Neuronal stem cell (in vitro differentiated cells): ENCODE results near the gene FBXL7.
"Not testable (repeated sequence)": the region's sequence is repeated elsewhere in the genome, so short reads cannot be mapped to it uniquely, and the experiment has no call there.

Source experiments
- DNase-seq: peaks from one replicate; pipeline ENCODE4 v3.0.0-alpha.2; 2013; ENCODE audit warnings: low spot score
- H2AFZ ChIP-seq: one replicate; pipeline ENCODE4 v1.6.1; 2013; ENCODE audit warnings: mild to moderate bottlenecking, low read length, inconsistent platforms
- H2AK5ac ChIP-seq: 2 replicates; pipeline ENCODE4 v1.6.1; 2013; ENCODE audit warnings: low read depth, mild to moderate bottlenecking, inconsistent platforms, low read length, moderate library complexity, mixed read lengths
- H2BK120ac ChIP-seq: 2 replicates; pipeline ENCODE4 v1.6.1; 2013; ENCODE audit warnings: low read depth, mild to moderate bottlenecking, inconsistent platforms, low read length, moderate library complexity, mixed read lengths
- H2BK12ac ChIP-seq: one replicate; pipeline ENCODE4 v1.6.1; 2013; ENCODE audit warnings: low read length, inconsistent platforms
- H2BK15ac ChIP-seq: 2 replicates; pipeline ENCODE4 v1.6.1; 2013; ENCODE audit warnings: mild to moderate bottlenecking, low read length, inconsistent platforms, mixed read lengths
- H2BK5ac ChIP-seq: one replicate; pipeline ENCODE4 v1.6.1; 2013; ENCODE audit warnings: inconsistent platforms, mild to moderate bottlenecking, low read length, moderate library complexity
- H3K14ac ChIP-seq: one replicate; pipeline ENCODE4 v1.6.1; 2013; ENCODE audit warnings: low read length, inconsistent platforms
- H3K18ac ChIP-seq: 2 replicates; pipeline ENCODE4 v1.6.1; 2013; ENCODE audit warnings: low read length, inconsistent platforms
- H3K23ac ChIP-seq: 2 replicates; pipeline ENCODE4 v1.6.1; 2013; ENCODE audit warnings: low read depth, mild to moderate bottlenecking, mixed read lengths, low read length, inconsistent platforms; ENCODE audit not compliant: poor library complexity
- H3K27ac ChIP-seq: replicated peaks from 3 replicates; pipeline ENCODE4 v1.5.1; 2013; ENCODE audit warnings: low read length, inconsistent platforms
- H3K27me3 ChIP-seq, 3 experiments: 2 replicates each; pipeline ENCODE4 v1.6.1; 2013; ENCODE audit warnings: low read length in 3 of 3, mild to moderate bottlenecking in 2 of 3, inconsistent platforms in 1 of 3, low read depth in 1 of 3, mixed read lengths in 1 of 3, moderate library complexity in 1 of 3; ENCODE audit not compliant: control insufficient read depth in 3 of 3, insufficient read depth in 3 of 3
- H3K36me3 ChIP-seq, 2 donors: replicated peaks in 1 of 2; 2 replicates each; pipeline ENCODE4 v1.6.1; 2013; ENCODE audit warnings: low read length in 2 of 2; ENCODE audit not compliant: control insufficient read depth in 2 of 2, insufficient read depth in 2 of 2
- H3K4ac ChIP-seq: 2 replicates; pipeline ENCODE4 v1.6.1; 2013; ENCODE audit warnings: inconsistent platforms, mild to moderate bottlenecking, low read length, moderate library complexity
- H3K4me1 ChIP-seq, 2 donors: 1 replicate in 1 of 2; 2 replicates in 1 of 2; pipeline ENCODE4 v1.6.1; 2013; ENCODE audit warnings: low read length in 2 of 2, low read depth in 1 of 2; ENCODE audit not compliant: control insufficient read depth in 2 of 2, insufficient read depth in 1 of 2
- H3K4me2 ChIP-seq: one replicate; pipeline ENCODE4 v1.6.1; 2013; ENCODE audit warnings: mild to moderate bottlenecking, low read length, inconsistent platforms; ENCODE audit not compliant: insufficient read depth, poor library complexity, severe bottlenecking
- H3K4me3 ChIP-seq, 2 donors: 2 replicates each; pipeline ENCODE4 v1.5.1; 2013; ENCODE audit warnings: low read length in 2 of 2, mild to moderate bottlenecking in 2 of 2, inconsistent platforms in 1 of 2, moderate library complexity in 1 of 2
- H3K79me1 ChIP-seq: one replicate; pipeline ENCODE4 v1.6.1; 2013; ENCODE audit warnings: low read depth, mild to moderate bottlenecking, inconsistent platforms, low read length, moderate library complexity
- H3K9ac ChIP-seq: one replicate; pipeline ENCODE4 v1.6.1; 2013; ENCODE audit warnings: mild to moderate bottlenecking, low read depth, low read length, inconsistent platforms; ENCODE audit not compliant: poor library complexity
- H3K9me3 ChIP-seq, 2 donors: replicated peaks in 1 of 2; 2 replicates each; pipeline versions ENCODE3 to v1.6.1; 2013; ENCODE audit warnings: low read length in 2 of 2, mild to moderate bottlenecking in 2 of 2, inconsistent platforms in 1 of 2, low read depth in 1 of 2, mixed read lengths in 1 of 2, moderate library complexity in 1 of 2; ENCODE audit not compliant: control insufficient read depth in 2 of 2, insufficient read depth in 1 of 2
- H4K8ac ChIP-seq: one replicate; pipeline ENCODE4 v1.6.1; 2013; ENCODE audit warnings: low read depth, mild to moderate bottlenecking, inconsistent platforms, low read length, moderate library complexity
- H4K91ac ChIP-seq: one replicate; pipeline ENCODE4 v1.6.1; 2013; ENCODE audit warnings: low read length, low read depth, mild to moderate bottlenecking, inconsistent platforms; ENCODE audit not compliant: poor library complexity
- WGBS, 2 donors: extraction: QIAGEN DNeasy Blood & Tissue Kit; methylation state at CpG; one replicate each; pipeline ENCODE4 v1.1.7; 2013; ENCODE audit warnings: missing lambda C conversion rate in 2 of 2, mixed read lengths in 1 of 2; ENCODE audit not compliant: insufficient read length in 2 of 2, insufficient replicate concordance in 1 of 2; ENCODE audit errors: extremely low coverage in 2 of 2; 5-methylcytosine and 5-hydroxymethylcytosine counted together

The FBXL7 gene

GRCh38 chr5:15864536-15865215 lies 364.7 kb downstream of the FBXL7 start:
- no peak overlapping the region for H3K18ac ChIP-seq
- no peaks in the 10 kb centered on the region for H3K36me3 ChIP-seq
- H2BK120ac ChIP-seq: no peak overlapping the region
- no peak for DNase-seq
- H2BK12ac ChIP-seq: no peak overlapping the region
- no CpG with 5 or more reads among the region's 4 CpGs for WGBS, 2 donors
- no peak overlapping the region for H2AK5ac ChIP-seq
- peaks cover 1 to 9% of the 10 kb centered on the region in 2 donors for H3K9me3 ChIP-seq
- no peak overlapping the region for H3K27ac ChIP-seq
- H4K91ac ChIP-seq: no peak overlapping the region
- no peak overlapping the region for H3K9ac ChIP-seq
- H2BK15ac ChIP-seq: no peak overlapping the region
- no peak overlapping the region for H4K8ac ChIP-seq
- H3K4me2 ChIP-seq: no peak overlapping the region
- H3K79me1 ChIP-seq: peaks cover 3% of the 10 kb centered on the region
- H2AFZ ChIP-seq: no peak overlapping the region
- H3K14ac ChIP-seq: no peak overlapping the region
- no peak overlapping the region for H3K4me3 ChIP-seq
- H3K4me1 ChIP-seq: peaks cover 0 to 5% of the 10 kb centered on the region in 2 donors
- no peak overlapping the region for H2BK5ac ChIP-seq
- H3K4ac ChIP-seq: no peak overlapping the region
- H3K27me3 ChIP-seq: no peaks in the 10 kb centered on the region
- H3K23ac ChIP-seq: no peak overlapping the region

- H4K91ac ChIP-seq, H3K18ac ChIP-seq, H3K14ac ChIP-seq, H4K8ac ChIP-seq, DNase-seq, H2BK120ac ChIP-seq, H2BK5ac ChIP-seq, H3K9ac ChIP-seq, H3K27me3 ChIP-seq, H2AK5ac ChIP-seq, H2BK15ac ChIP-seq, H3K4ac ChIP-seq, H3K4me3 ChIP-seq, H3K27ac ChIP-seq, H3K4me2 ChIP-seq, H2BK12ac ChIP-seq, H3K79me1 ChIP-seq, H3K9me3 ChIP-seq, H3K4me1 ChIP-seq, H3K23ac ChIP-seq, H3K36me3 ChIP-seq, H2AFZ ChIP-seq: not testable (repeated sequence)
- WGBS, 2 donors: no CpG with 5 or more reads among the region's 1 CpG
Observed at GRCh38 chr5:15872259-15872658, 372.3 kb downstream of the FBXL7 start.

GRCh38 chr5:15877914-15878313 lies 377.9 kb downstream of the FBXL7 start:
- no peaks in the 10 kb centered on the region for H3K9me3 ChIP-seq
- H2AFZ ChIP-seq: no peak overlapping the region
- no peak overlapping the region for H3K23ac ChIP-seq
- peak overlapping the region; percentile 21 for H3K9ac ChIP-seq
- H2BK15ac ChIP-seq: no peak overlapping the region
- H3K4me1 ChIP-seq: no peaks in the 10 kb centered on the region
- no peaks in the 10 kb centered on the region for H3K79me1 ChIP-seq
- H3K27ac ChIP-seq: no peak overlapping the region
- H2BK5ac ChIP-seq: no peak overlapping the region
- no peak overlapping the region for H2BK120ac ChIP-seq
- no peak for DNase-seq
- H3K4me2 ChIP-seq: no peak overlapping the region
- H3K14ac ChIP-seq: no peak overlapping the region
- no peak overlapping the region for H3K4me3 ChIP-seq
- WGBS, 2 donors: no CpG with 5 or more reads among the region's 5 CpGs
- no peak overlapping the region for H3K4ac ChIP-seq
- peak overlapping the region; percentile 43 for H4K8ac ChIP-seq
- H2AK5ac ChIP-seq: no peak overlapping the region
- no peak overlapping the region for H2BK12ac ChIP-seq
- H3K18ac ChIP-seq: no peak overlapping the region
- H4K91ac ChIP-seq: no peak overlapping the region
- no peaks in the 10 kb centered on the region for H3K36me3 ChIP-seq
- no peaks in the 10 kb centered on the region for H3K27me3 ChIP-seq

GRCh38 chr5:15880201-15880600 lies 380.2 kb downstream of the FBXL7 start:
- H3K23ac ChIP-seq: no peak overlapping the region
- H3K4me2 ChIP-seq: no peak overlapping the region
- no peaks in the 10 kb centered on the region for H3K9me3 ChIP-seq
- H3K27ac ChIP-seq: no peak overlapping the region
- H2AFZ ChIP-seq: no peak overlapping the region
- DNase-seq: no peak
- H4K8ac ChIP-seq: no peak overlapping the region
- H3K4me3 ChIP-seq: no peak overlapping the region
- H3K18ac ChIP-seq: no peak overlapping the region
- H3K36me3 ChIP-seq: no peaks in the 10 kb centered on the region
- H3K4ac ChIP-seq: no peak overlapping the region
- H2AK5ac ChIP-seq: no peak overlapping the region
- H3K14ac ChIP-seq: no peak overlapping the region
- WGBS, 2 donors: no CpG with 5 or more reads among the region's 3 CpGs
- H3K79me1 ChIP-seq: no peaks in the 10 kb centered on the region
- H2BK15ac ChIP-seq: no peak overlapping the region
- no peak overlapping the region for H2BK12ac ChIP-seq
- no peak overlapping the region for H2BK5ac ChIP-seq
- no peaks in the 10 kb centered on the region for H3K4me1 ChIP-seq
- no peaks in the 10 kb centered on the region for H3K27me3 ChIP-seq
- H2BK120ac ChIP-seq: no peak overlapping the region
- no peak overlapping the region for H3K9ac ChIP-seq
- no peak overlapping the region for H4K91ac ChIP-seq
